Measurements from ENCODE around the gene DDX3X. TPM values are rescaled to one million over a fixed set of nuclear protein-coding genes. Genes with fewer than 3 reads are reported as not detected.

DDX3X gene
- total and polyA plus RNA-seq, 2 of the 4 experiments (the other 2 are of a cell fraction) = 64.8 to 229 TPM

GRCh38 chrX:41407816-41408215 lies 73.9 kb downstream of the DDX3X start:
- Histone ChIP-seq H3K56ac (ENCODE audit: extremely low read depth, insufficient read depth, low read length) (no peak overlapping the region), H4K8ac (ENCODE audit: low read depth in 2 of 2, low read length in 2 of 2) (no peak overlapping the region), H3K23ac (ENCODE audit: low read depth, low read length) (no peak overlapping the region), H3K9me3 (ENCODE audit: control insufficient read depth, insufficient read depth, low read length) (no peaks in the 10 kb centered on the region), H2AK9ac (replicated peaks; ENCODE audit: low read depth, low read length, poor library complexity) (no peak overlapping the region), H3K4me1 (ENCODE audit: control insufficient read depth, insufficient read depth, low read length) (no peaks in the 10 kb centered on the region), H2BK15ac (ENCODE audit: low read depth, low read length) (no peak overlapping the region), H3K27me3 (ENCODE audit: control insufficient read depth, insufficient read depth, low read length) (peaks cover 9% of the 10 kb centered on the region), H4K20me1 (ENCODE audit: insufficient read depth, low read length) (no peaks in the 10 kb centered on the region), H3K4me2 (ENCODE audit: low read depth, low read length) (no peak overlapping the region), H3K18ac (ENCODE audit: low read depth, low read length) (no peak overlapping the region), H4K5ac (ENCODE audit: low read depth, low read length) (no peak overlapping the region), H2BK20ac (ENCODE audit: low read depth, low read length) (no peak overlapping the region), H3K14ac (replicated peaks; ENCODE audit: low read depth, low read length) (no peak overlapping the region), H3K4me3 (ENCODE audit: insufficient read depth, low read depth, low read length) (no peak overlapping the region), H3K79me1 (ENCODE audit: low read depth in 1 of 2, low read length in 2 of 2) (no peaks in the 10 kb centered on the region), H3K9ac (ENCODE audit: low read depth, low read length) (no peak overlapping the region), H3K9me1 (ENCODE audit: insufficient read depth, low read length) (0 out of 2 replicates have a peak, but pooled peaks cover 3% of the 10 kb centered on the region), H3K4ac (ENCODE audit: low read depth, low read length) (no peak overlapping the region), H3K36me3 (ENCODE audit: control insufficient read depth, insufficient read depth, low read length) (no peaks in the 10 kb centered on the region), H4K91ac (ENCODE audit: insufficient read depth, low read depth, low read length) (no peak overlapping the region), H3K27ac (ENCODE audit: insufficient read depth, low read length) (no peak overlapping the region), H2BK120ac (ENCODE audit: low read depth, low read length) (no peak overlapping the region), H2AFZ (replicated peaks; ENCODE audit: low read length, poor library complexity) (no peak overlapping the region), H2BK5ac (ENCODE audit: low read depth, low read length, poor library complexity, severe bottlenecking) (no peak overlapping the region), H2AK5ac (ENCODE audit: low read depth, low read length) (no peak overlapping the region)
- intact Hi-C loops (cut with micrococcal nuclease) (no loop called here), dilution Hi-C loops (cut with HindIII; ENCODE audit: low sequenced_read_pairs, unreplicated experiment) (no loop called here), in situ Hi-C loops (cut with MboI; ENCODE audit: low sequenced_read_pairs) (no loop called here)
- BruUV-seq (replicated peaks) = no TSS peak
- no peak for TF ChIP-seq SMC3 (IDR thresholded peaks at IDR 0.05; ENCODE audit: low read depth, low read length)
- TF ChIP-seq FOS (IDR thresholded peaks at IDR 0.05; ENCODE audit: low read depth, low read length) = no peak
- no peak for TF ChIP-seq CEBPB (IDR thresholded peaks at IDR 0.05; ENCODE audit: low read depth, low read length)
- no peak for TF ChIP-seq MAZ (IDR thresholded peaks at IDR 0.05; ENCODE audit: borderline replicate concordance, low read depth, low read length)
- TF ChIP-seq RAD21 (IDR thresholded peaks at IDR 0.05; ENCODE audit: low read length) = no peak
- TF ChIP-seq POLR2A (IDR thresholded peaks at IDR 0.05; ENCODE audit: low read depth, low read length) = no peak
- no peak for TF ChIP-seq NFE2L2 (IDR thresholded peaks at IDR 0.05; ENCODE audit: low read depth, low read length)
- no peak for TF ChIP-seq ELK1 (IDR thresholded peaks at IDR 0.05; ENCODE audit: borderline replicate concordance, low read depth, low read length)
- no peak for TF ChIP-seq USF2 (IDR thresholded peaks at IDR 0.05; ENCODE audit: low read depth, low read length)
- no peak for TF ChIP-seq CTCF (conservative IDR thresholded peaks at IDR 0.05; ENCODE audit: low read depth, low read length)
- no peak for TF ChIP-seq RCOR1 (IDR thresholded peaks at IDR 0.05; ENCODE audit: insufficient replicate concordance, low read length)
- TF ChIP-seq BHLHE40 (IDR thresholded peaks at IDR 0.05; ENCODE audit: low read depth, low read length) = no peak
- TF ChIP-seq RFX5 (IDR thresholded peaks at IDR 0.05; ENCODE audit: low read depth, low read length) = no peak
- no peak for TF ChIP-seq CHD1 (IDR thresholded peaks at IDR 0.05; ENCODE audit: low read depth, low read length)
- TF ChIP-seq MAFK (IDR thresholded peaks at IDR 0.05; ENCODE audit: low read depth, low read length) = no peak
- CTCF ChIA-PET = no interaction called here
- POLR2A ChIA-PET (ENCODE audit: unreplicated experiment) = no interaction called here
- no peak for ATAC-seq (ENCODE audit: low read depth)
- no peak for DNase-seq
- no CpG with 5 or more reads among the region's 4 CpGs for WGBS, 2 experiments (ENCODE audit: extremely low coverage in 2 of 2, insufficient read length in 1 of 2)

All from IMR-90 (cell line).